Measurements from ENCODE around the gene B4GALNT3. TPM values are rescaled to one million over a fixed set of nuclear protein-coding genes. Genes with fewer than 3 reads are reported as not detected.

Gene B4GALNT3
- total and polyA plus RNA-seq, 2 of the 13 experiments (the other 11 are each of a cell fraction or from before 2014, with no cell fraction given): 3.2 to 4.4 TPM

DNA sequence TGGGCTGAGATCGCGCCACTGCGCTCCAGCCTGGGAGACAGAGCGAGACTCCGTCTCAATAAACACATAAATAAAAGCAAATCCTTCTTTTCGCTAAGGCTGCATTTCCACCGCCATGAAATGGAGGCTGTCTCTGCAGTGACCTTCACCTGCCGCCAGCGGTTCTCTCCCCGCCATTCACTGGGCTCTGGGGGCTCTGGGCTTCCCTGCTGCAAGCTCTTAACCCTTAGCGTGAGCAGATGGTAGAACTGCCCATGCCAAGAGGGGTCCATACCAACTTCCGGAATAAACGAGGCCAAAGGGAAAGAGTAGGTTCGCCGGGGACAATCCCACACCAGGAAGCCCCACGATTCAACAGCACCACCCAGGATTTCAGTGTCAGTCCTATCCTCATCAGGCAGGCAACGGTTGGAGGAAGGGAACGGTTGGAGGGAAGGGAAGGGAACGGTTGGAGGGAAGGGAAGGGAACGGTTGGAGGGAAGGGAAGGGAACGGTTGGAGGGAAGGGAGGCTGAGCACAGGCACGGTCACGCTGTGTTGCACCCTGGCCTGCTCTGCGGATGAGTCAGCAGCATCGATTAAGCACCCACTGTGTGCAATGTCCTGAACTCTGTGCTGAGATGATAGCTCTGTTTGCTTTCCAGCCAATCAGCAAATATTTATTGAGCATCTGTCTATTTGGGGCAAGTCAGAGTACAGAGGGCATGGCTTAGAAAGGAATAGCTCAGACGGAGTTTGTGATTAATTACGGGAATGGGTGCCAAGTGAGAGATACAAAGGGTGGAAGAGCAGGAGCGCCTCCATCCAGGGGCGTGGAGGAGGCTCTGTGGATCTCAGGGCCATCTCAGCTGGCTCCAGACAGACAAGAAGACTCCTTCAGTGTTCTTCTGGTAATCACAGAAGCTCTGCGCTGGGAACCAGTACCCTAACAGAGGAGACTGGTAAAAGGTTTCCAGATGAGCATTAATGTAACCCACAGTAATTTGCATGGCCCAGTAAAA is 125.6 kb downstream of the B4GALNT3 start (continued):
- TF ChIP-seq, protein P1, sequence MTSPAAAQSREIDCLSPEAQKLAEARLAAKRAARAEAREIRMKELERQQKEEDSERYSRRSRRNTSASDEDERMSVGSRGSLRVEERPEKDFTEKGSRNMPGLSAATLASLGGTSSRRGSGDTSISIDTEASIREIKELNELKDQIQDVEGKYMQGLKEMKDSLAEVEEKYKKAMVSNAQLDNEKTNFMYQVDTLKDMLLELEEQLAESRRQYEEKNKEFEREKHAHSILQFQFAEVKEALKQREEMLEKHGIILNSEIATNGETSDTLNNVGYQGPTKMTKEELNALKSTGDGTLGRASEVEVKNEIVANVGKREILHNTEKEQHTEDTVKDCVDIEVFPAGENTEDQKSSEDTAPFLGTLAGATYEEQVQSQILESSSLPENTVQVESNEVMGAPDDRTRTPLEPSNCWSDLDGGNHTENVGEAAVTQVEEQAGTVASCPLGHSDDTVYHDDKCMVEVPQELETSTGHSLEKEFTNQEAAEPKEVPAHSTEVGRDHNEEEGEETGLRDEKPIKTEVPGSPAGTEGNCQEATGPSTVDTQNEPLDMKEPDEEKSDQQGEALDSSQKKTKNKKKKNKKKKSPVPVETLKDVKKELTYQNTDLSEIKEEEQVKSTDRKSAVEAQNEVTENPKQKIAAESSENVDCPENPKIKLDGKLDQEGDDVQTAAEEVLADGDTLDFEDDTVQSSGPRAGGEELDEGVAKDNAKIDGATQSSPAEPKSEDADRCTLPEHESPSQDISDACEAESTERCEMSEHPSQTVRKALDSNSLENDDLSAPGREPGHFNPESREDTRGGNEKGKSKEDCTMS (CRISPR knock-in tag; conservative IDR thresholded peaks at IDR 0.05): no peak
- TF ChIP-seq, protein P2, sequence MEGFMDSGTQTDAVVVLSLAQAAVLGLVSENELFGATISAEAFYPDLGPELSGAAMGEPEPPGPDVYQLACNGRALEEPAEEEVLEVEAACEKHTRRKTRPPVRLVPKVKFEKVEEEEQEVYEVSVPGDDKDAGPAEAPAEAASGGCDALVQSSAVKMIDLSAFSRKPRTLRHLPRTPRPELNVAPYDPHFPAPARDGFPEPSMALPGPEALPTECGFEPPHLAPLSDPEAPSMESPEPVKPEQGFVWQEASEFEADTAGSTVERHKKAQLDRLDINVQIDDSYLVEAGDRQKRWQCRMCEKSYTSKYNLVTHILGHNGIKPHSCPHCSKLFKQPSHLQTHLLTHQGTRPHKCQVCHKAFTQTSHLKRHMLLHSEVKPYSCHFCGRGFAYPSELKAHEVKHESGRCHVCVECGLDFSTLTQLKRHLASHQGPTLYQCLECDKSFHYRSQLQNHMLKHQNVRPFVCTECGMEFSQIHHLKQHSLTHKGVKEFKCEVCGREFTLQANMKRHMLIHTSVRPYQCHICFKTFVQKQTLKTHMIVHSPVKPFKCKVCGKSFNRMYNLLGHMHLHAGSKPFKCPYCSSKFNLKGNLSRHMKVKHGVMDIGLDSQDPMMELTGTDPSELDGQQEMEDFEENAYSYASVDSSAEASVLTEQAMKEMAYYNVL (CRISPR knock-in tag; IDR thresholded peaks at IDR 0.05; ENCODE audit: borderline replicate concordance): peak; percentile 93
- TF ChIP-seq POLR2AphosphoS2 (IDR thresholded peaks at IDR 0.05; ENCODE audit: low read depth, low read length) (no peak), NFKB2 (CRISPR knock-in tag; IDR thresholded peaks at IDR 0.05; ENCODE audit: borderline replicate concordance) (no peak), ZNF446 (CRISPR knock-in tag; IDR thresholded peaks at IDR 0.05) (no peak), ZNF546 (CRISPR knock-in tag; conservative IDR thresholded peaks at IDR 0.05) (no peak), KLF6 (CRISPR knock-in tag; IDR thresholded peaks at IDR 0.05) (peak; percentile 78), SPEN (CRISPR knock-in tag; IDR thresholded peaks at IDR 0.05; ENCODE audit: low read depth) (peak; percentile 84; the same call in 1 of the 2 replicates)
- TF ChIP-seq, protein P3, sequence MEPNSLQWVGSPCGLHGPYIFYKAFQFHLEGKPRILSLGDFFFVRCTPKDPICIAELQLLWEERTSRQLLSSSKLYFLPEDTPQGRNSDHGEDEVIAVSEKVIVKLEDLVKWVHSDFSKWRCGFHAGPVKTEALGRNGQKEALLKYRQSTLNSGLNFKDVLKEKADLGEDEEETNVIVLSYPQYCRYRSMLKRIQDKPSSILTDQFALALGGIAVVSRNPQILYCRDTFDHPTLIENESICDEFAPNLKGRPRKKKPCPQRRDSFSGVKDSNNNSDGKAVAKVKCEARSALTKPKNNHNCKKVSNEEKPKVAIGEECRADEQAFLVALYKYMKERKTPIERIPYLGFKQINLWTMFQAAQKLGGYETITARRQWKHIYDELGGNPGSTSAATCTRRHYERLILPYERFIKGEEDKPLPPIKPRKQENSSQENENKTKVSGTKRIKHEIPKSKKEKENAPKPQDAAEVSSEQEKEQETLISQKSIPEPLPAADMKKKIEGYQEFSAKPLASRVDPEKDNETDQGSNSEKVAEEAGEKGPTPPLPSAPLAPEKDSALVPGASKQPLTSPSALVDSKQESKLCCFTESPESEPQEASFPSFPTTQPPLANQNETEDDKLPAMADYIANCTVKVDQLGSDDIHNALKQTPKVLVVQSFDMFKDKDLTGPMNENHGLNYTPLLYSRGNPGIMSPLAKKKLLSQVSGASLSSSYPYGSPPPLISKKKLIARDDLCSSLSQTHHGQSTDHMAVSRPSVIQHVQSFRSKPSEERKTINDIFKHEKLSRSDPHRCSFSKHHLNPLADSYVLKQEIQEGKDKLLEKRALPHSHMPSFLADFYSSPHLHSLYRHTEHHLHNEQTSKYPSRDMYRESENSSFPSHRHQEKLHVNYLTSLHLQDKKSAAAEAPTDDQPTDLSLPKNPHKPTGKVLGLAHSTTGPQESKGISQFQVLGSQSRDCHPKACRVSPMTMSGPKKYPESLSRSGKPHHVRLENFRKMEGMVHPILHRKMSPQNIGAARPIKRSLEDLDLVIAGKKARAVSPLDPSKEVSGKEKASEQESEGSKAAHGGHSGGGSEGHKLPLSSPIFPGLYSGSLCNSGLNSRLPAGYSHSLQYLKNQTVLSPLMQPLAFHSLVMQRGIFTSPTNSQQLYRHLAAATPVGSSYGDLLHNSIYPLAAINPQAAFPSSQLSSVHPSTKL (CRISPR knock-in tag; IDR thresholded peaks at IDR 0.05): peak; percentile 95
- TF ChIP-seq, protein P4, sequence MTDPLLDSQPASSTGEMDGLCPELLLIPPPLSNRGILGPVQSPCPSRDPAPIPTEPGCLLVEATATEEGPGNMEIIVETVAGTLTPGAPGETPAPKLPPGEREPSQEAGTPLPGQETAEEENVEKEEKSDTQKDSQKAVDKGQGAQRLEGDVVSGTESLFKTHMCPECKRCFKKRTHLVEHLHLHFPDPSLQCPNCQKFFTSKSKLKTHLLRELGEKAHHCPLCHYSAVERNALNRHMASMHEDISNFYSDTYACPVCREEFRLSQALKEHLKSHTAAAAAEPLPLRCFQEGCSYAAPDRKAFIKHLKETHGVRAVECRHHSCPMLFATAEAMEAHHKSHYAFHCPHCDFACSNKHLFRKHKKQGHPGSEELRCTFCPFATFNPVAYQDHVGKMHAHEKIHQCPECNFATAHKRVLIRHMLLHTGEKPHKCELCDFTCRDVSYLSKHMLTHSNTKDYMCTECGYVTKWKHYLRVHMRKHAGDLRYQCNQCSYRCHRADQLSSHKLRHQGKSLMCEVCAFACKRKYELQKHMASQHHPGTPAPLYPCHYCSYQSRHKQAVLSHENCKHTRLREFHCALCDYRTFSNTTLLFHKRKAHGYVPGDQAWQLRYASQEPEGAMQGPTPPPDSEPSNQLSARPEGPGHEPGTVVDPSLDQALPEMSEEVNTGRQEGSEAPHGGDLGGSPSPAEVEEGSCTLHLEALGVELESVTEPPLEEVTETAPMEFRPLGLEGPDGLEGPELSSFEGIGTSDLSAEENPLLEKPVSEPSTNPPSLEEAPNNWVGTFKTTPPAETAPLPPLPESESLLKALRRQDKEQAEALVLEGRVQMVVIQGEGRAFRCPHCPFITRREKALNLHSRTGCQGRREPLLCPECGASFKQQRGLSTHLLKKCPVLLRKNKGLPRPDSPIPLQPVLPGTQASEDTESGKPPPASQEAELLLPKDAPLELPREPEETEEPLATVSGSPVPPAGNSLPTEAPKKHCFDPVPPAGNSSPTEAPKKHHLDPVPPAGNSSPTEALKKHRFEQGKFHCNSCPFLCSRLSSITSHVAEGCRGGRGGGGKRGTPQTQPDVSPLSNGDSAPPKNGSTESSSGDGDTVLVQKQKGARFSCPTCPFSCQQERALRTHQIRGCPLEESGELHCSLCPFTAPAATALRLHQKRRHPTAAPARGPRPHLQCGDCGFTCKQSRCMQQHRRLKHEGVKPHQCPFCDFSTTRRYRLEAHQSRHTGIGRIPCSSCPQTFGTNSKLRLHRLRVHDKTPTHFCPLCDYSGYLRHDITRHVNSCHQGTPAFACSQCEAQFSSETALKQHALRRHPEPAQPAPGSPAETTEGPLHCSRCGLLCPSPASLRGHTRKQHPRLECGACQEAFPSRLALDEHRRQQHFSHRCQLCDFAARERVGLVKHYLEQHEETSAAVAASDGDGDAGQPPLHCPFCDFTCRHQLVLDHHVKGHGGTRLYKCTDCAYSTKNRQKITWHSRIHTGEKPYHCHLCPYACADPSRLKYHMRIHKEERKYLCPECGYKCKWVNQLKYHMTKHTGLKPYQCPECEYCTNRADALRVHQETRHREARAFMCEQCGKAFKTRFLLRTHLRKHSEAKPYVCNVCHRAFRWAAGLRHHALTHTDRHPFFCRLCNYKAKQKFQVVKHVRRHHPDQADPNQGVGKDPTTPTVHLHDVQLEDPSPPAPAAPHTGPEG (CRISPR knock-in tag; IDR thresholded peaks at IDR 0.05): no peak
